HEK293T (cell line): ENCODE measurements around the gene C10orf71.

ENCODE experiments used
- BHLHE40 ChIP-seq: fragments of 450-650 bp; IDR thresholded peaks from 2 replicates; pipeline ENCODE4 v1.6.1; 2016; ENCODE audit warnings: mild to moderate bottlenecking, moderate library complexity, borderline replicate concordance
- FOXA1 ChIP-seq: fragments of 450-650 bp; IDR thresholded peaks from 2 replicates; pipeline ENCODE4 v1.6.1; 2016; ENCODE audit warnings: mild to moderate bottlenecking
- HDGF ChIP-seq: fragments of 450-650 bp; IDR thresholded peaks from 2 replicates; pipeline ENCODE4 v1.6.1; 2017; ENCODE audit warnings: antibody characterized with exemption, borderline replicate concordance
- LEF1 ChIP-seq: fragments of 450-650 bp; IDR thresholded peaks from 2 replicates; pipeline ENCODE4 v1.6.1; 2017; ENCODE audit warnings: mild to moderate bottlenecking, borderline replicate concordance
- NFRKB ChIP-seq: fragments of 450-650 bp; IDR thresholded peaks from 2 replicates; pipeline ENCODE4 v1.6.1; 2016; ENCODE audit warnings: mild to moderate bottlenecking, moderate library complexity
- SP1 ChIP-seq: fragments of 450-650 bp; IDR thresholded peaks from 2 replicates; pipeline ENCODE4 v1.6.1; 2017
- SUZ12 ChIP-seq: fragments of 450-650 bp; IDR thresholded peaks from 2 replicates; pipeline ENCODE4 v1.6.1; 2016; ENCODE audit warnings: mild to moderate bottlenecking

GRCh38 chr10:49296836-49297235 is 2.1 kb upstream of the C10orf71 start:
- TF ChIP-seq HDGF (no peak), BHLHE40 (no peak), FOXA1 (no peak), NFRKB (no peak), SP1 (no peak), SUZ12 (no peak), LEF1 (no peak)
